ENCODE data around the gene STX19. TPM values are rescaled to one million over a fixed set of nuclear protein-coding genes. Genes with fewer than 3 reads are reported as not detected.

Gene STX19
- polyA plus RNA-seq, 1 donor, result 0.32 TPM

- DNase-seq, result no peak
Measured at GRCh38 chr3:94036909-94037507, 8.6 kb upstream of the STX19 start.

- no peak for DNase-seq
Measured at GRCh38 chr3:94026623-94027022, 1.8 kb downstream of the STX19 start.

- no peak for DNase-seq
Measured at GRCh38 chr3:94024385-94024784, 4.0 kb downstream of the STX19 start.

- no peak for DNase-seq
Measured at GRCh38 chr3:94020293-94020692, 8.1 kb downstream of the STX19 start.

GRCh38 chr3:94019659-94020058 is 8.7 kb downstream of the STX19 start:
- DNase-seq, result no peak

GRCh38 chr3:94015025-94015424 is 13.4 kb downstream of the STX19 start:
- DNase-seq, result no peak

- no peak for DNase-seq
Measured at GRCh38 chr3:94012185-94012584, 16.2 kb downstream of the STX19 start.

GRCh38 chr3:94011233-94011711 is 17.1 kb downstream of the STX19 start:
- DNase-seq, result no peak

- DNase-seq, result no peak
Measured at GRCh38 chr3:94009608-94010007, 18.8 kb downstream of the STX19 start.

GRCh38 chr3:94008253-94008652 is 20.1 kb downstream of the STX19 start:
- DNase-seq, result no peak

- peak; percentile 43 for DNase-seq
Measured at GRCh38 chr3:94004301-94004910, 24.0 kb downstream of the STX19 start.

GRCh38 chr3:94001827-94002495 is 26.4 kb downstream of the STX19 start:
- DNase-seq, result no peak

- DNase-seq, result no peak
Measured at GRCh38 chr3:94001191-94001590, 27.2 kb downstream of the STX19 start.

GRCh38 chr3:93994056-93994455 is 34.3 kb downstream of the STX19 start:
- no peak for DNase-seq

- DNase-seq, result no peak
Measured at GRCh38 chr3:93992207-93992606, 36.2 kb downstream of the STX19 start.

- DNase-seq, result no peak
Measured at GRCh38 chr3:93991631-93992030, 36.8 kb downstream of the STX19 start.

GRCh38 chr3:93989241-93989640 is 39.2 kb downstream of the STX19 start:
- DNase-seq, result no peak

- DNase-seq, result no peak
Measured at GRCh38 chr3:93988764-93989163, 39.6 kb downstream of the STX19 start.

- DNase-seq, result peak; percentile 27
Measured at GRCh38 chr3:93988283-93988682, 40.1 kb downstream of the STX19 start.

GRCh38 chr3:93984618-93985017 is 43.8 kb downstream of the STX19 start:
- no peak for DNase-seq

- no peak for DNase-seq
Measured at GRCh38 chr3:93983408-93983807, 45.0 kb downstream of the STX19 start.

GRCh38 chr3:93981649-93982048 is 46.7 kb downstream of the STX19 start:
- DNase-seq, result no peak

- DNase-seq, result peak; percentile 98
Measured at GRCh38 chr3:93979850-93980676, 48.3 kb downstream of the STX19 start, which contains the start of gene ARL13B. TSS of gene ARL13B (plus strand) at chr3:93980155. CDS start at chr3:93980424, 269 bp downstream.
